Liver (tissue), 9 donors: ENCODE data around the gene CRACR2A. TPM values are rescaled to one million over a fixed set of nuclear protein-coding genes. Genes with fewer than 3 reads are reported as not detected.

Experiments used
- DNase-seq: peaks from one replicate; pipeline ENCODE4 v3.0.0-alpha.2; 2017; ENCODE audit warnings: low spot score
- H3K27ac ChIP-seq, 2 donors: one replicate each; pipeline ENCODE4 v1.7.0; 2013; ENCODE audit warnings: inconsistent platforms in 2 of 2, low read length in 2 of 2, control low read depth in 1 of 2, low read depth in 1 of 2, mild to moderate bottlenecking in 1 of 2
- H3K27me3 ChIP-seq, 4 donors: one replicate each; pipeline versions ENCODE4 v1.6.1 to v1.7.0; 2013; ENCODE audit warnings: low read length in 3 of 4, inconsistent platforms in 1 of 4, mild to moderate bottlenecking in 1 of 4, moderate library complexity in 1 of 4; ENCODE audit not compliant: control insufficient read depth in 4 of 4, insufficient read depth in 4 of 4
- H3K36me3 ChIP-seq, 4 donors: one replicate each; pipeline versions ENCODE4 v1.6.1 to v1.7.0; 2013; ENCODE audit warnings: low read length in 3 of 4, mild to moderate bottlenecking in 3 of 4, low read depth in 1 of 4, moderate library complexity in 1 of 4; ENCODE audit not compliant: control insufficient read depth in 4 of 4, insufficient read depth in 3 of 4
- H3K4me1 ChIP-seq, 4 donors: one replicate each; pipeline versions ENCODE4 v1.6.1 to v1.7.0; 2013; ENCODE audit warnings: low read length in 3 of 4, mild to moderate bottlenecking in 3 of 4, moderate library complexity in 1 of 4; ENCODE audit not compliant: control insufficient read depth in 4 of 4, insufficient read depth in 4 of 4
- H3K4me3 ChIP-seq, 3 donors: one replicate each; pipeline versions ENCODE4 v1.6.1 to v1.7.0; 2013; ENCODE audit warnings: low read length in 3 of 3, control low read depth in 1 of 3, low read depth in 1 of 3, mild to moderate bottlenecking in 1 of 3
- H3K9ac ChIP-seq, 2 donors: one replicate each; pipeline ENCODE4 v1.7.0; 2013; ENCODE audit warnings: low read length in 2 of 2, mild to moderate bottlenecking in 2 of 2, moderate library complexity in 2 of 2, control low read depth in 1 of 2, low read depth in 1 of 2
- H3K9me3 ChIP-seq, 4 donors: one replicate each; pipeline versions ENCODE4 v1.6.1 to v1.7.0; 2013; ENCODE audit warnings: low read length in 3 of 4; ENCODE audit not compliant: control insufficient read depth in 4 of 4
- FOXA2 ChIP-seq: IDR thresholded peaks from 2 replicates; pipeline ENCODE4 v1.6.1; 2016; ENCODE audit warnings: antibody characterized with exemption
- HNF4A ChIP-seq, 2 donors: conservative IDR thresholded peaks; 2 replicates each; pipeline ENCODE4 v1.6.1; 2016; ENCODE audit warnings: antibody characterized with exemption in 2 of 2, mild to moderate bottlenecking in 2 of 2
- JUND ChIP-seq, 2 donors: IDR thresholded peaks; 2 replicates each; pipeline ENCODE4 v1.6.1; 2016; ENCODE audit warnings: antibody characterized with exemption in 2 of 2
- NR2F2 ChIP-seq: IDR thresholded peaks from 2 replicates; pipeline ENCODE4 v1.6.1; 2016; ENCODE audit warnings: antibody characterized with exemption
- RAD21 ChIP-seq, 2 donors: IDR thresholded peaks; 2 replicates each; pipeline ENCODE4 v1.6.1; 2016; ENCODE audit warnings: antibody characterized with exemption in 2 of 2, mild to moderate bottlenecking in 2 of 2
- RXRA ChIP-seq, 2 donors: IDR thresholded peaks; 2 replicates each; pipeline ENCODE4 v1.6.1; 2017 to 2018; ENCODE audit warnings: antibody characterized with exemption in 2 of 2, mild to moderate bottlenecking in 1 of 2
- SP1 ChIP-seq: IDR thresholded peaks from 2 replicates; pipeline ENCODE4 v1.6.1; 2018; ENCODE audit warnings: antibody characterized with exemption, mild to moderate bottlenecking
- TAF1 ChIP-seq: conservative IDR thresholded peaks from 2 replicates; pipeline ENCODE4 v1.6.1; 2016; ENCODE audit warnings: antibody characterized with exemption, mild to moderate bottlenecking
- YY1 ChIP-seq: IDR thresholded peaks from 2 replicates; pipeline ENCODE4 v1.6.1; 2016; ENCODE audit warnings: antibody characterized with exemption, mild to moderate bottlenecking
- WGBS: extraction: QIAGEN DNeasy Blood & Tissue Kit; methylation state at CpG from one replicate; pipeline ENCODE4 v1.1.7; 2013; 5-methylcytosine and 5-hydroxymethylcytosine counted together
- polyA plus RNA-seq, 2 donors: library from polyadenylated mRNA; stranded (reverse) in 1 of 2; unstranded in 1 of 2; fragments of 200-250 nt in 1 of 2; fragments of >200 nt in 1 of 2; fragmentation: Nextera tagmentation in 1 of 2; extraction: Ambion mirVana in 1 of 2; gene quantifications; one replicate each; pipeline versions ENCODE4 v1.2.1 to v1.2.3, GENCODE V29; 2013 to 2015
- total RNA-seq, 2 donors: library from RNA; depleted of rRNA; stranded (reverse); fragments of >200 nt; gene quantifications; one replicate each; pipeline ENCODE4 v1.2.3, GENCODE V29; 2014
- TF ChIP-seq, protein P1 (sequence below): fragments of 150-350 bp; IDR thresholded peaks from 2 replicates; pipeline ENCODE4 v1.5.1; 2017; ENCODE audit warnings: improper control_type of control experiment, low read depth, low read length; ENCODE audit not compliant: missing input control
- TF ChIP-seq, protein P2 (sequence below): IDR thresholded peaks from 2 replicates; pipeline ENCODE4 v1.6.1; 2016; ENCODE audit warnings: antibody characterized with exemption
- TF ChIP-seq, protein P3 (sequence below): IDR thresholded peaks from 2 replicates; pipeline ENCODE4 v1.6.1; 2016; ENCODE audit warnings: antibody characterized with exemption, mild to moderate bottlenecking
- donor health status: healthy.
- donor health status: healthy.
- donor health status: healthy.
- donor health status: healthy.
- donor health status: healthy.

Gene CRACR2A, protein sequence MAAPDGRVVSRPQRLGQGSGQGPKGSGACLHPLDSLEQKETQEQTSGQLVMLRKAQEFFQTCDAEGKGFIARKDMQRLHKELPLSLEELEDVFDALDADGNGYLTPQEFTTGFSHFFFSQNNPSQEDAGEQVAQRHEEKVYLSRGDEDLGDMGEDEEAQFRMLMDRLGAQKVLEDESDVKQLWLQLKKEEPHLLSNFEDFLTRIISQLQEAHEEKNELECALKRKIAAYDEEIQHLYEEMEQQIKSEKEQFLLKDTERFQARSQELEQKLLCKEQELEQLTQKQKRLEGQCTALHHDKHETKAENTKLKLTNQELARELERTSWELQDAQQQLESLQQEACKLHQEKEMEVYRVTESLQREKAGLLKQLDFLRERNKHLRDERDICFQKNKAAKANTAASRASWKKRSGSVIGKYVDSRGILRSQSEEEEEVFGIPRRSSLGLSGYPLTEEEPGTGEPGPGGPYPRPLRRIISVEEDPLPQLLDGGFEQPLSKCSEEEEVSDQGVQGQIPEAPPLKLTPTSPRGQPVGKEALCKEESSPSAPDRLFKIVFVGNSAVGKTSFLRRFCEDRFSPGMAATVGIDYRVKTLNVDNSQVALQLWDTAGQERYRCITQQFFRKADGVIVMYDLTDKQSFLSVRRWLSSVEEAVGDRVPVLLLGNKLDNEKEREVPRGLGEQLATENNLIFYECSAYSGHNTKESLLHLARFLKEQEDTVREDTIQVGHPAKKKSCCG
- 1 to 10 TPM; 2.5 to 4.2 TPM for total RNA-seq
- under 1 TPM; 0.33 to 0.37 TPM for polyA plus RNA-seq

DNA sequence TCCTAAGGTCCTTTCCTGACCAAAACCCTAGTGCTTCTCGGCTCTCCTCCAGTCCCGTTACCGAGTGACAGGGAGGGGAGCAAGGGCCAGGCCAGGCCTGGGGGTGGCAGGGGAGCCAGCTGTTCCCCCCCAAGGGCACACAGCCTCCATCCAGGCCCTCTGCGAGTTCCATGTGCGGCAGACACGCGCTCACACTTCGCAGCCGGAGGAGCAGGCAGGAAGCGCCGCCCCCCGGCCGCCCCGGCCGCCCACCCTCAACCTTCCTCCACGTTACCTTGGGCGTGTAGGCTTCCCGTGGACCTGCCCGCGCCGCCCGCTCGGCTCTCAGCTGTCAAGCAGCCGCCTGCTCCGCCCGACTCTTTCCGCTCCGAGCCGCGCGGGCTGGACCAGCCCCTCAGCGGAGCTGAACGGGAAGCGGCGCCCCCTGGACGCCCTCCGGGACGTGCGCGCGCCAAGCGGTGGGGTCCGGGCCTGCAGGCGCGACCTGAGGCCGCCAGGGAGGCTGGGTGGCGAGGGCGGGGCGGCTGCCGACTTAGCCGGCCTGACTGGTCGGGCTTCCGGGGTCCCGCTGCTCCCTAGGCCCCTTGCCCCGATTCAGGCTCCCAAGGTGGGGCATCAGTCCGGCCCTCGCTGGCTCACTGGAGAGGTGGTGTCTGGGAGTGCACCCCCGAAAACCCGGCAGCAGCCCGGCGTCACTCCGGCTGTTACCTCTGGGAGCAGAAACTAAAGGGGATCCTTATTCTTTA lies at the start of gene CRACR2A:
Gene CRACR2A, minus strand, starts transcription at position 369 of the 746 bp plus-strand sequence. CDS start 56,110 bp downstream, outside the sequence.
- peak; percentile 70 for DNase-seq
- TF ChIP-seq, protein P1, sequence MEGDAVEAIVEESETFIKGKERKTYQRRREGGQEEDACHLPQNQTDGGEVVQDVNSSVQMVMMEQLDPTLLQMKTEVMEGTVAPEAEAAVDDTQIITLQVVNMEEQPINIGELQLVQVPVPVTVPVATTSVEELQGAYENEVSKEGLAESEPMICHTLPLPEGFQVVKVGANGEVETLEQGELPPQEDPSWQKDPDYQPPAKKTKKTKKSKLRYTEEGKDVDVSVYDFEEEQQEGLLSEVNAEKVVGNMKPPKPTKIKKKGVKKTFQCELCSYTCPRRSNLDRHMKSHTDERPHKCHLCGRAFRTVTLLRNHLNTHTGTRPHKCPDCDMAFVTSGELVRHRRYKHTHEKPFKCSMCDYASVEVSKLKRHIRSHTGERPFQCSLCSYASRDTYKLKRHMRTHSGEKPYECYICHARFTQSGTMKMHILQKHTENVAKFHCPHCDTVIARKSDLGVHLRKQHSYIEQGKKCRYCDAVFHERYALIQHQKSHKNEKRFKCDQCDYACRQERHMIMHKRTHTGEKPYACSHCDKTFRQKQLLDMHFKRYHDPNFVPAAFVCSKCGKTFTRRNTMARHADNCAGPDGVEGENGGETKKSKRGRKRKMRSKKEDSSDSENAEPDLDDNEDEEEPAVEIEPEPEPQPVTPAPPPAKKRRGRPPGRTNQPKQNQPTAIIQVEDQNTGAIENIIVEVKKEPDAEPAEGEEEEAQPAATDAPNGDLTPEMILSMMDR = peak; percentile 43
- TF ChIP-seq RAD21 (IDR thresholded peaks at IDR 0.05) (peak in 1 of 2 donors; percentile 44), YY1 (no peak)
- H3K9ac ChIP-seq = no peak within 1 kb of the TSS
- H3K4me1 ChIP-seq = peaks cover 15 to 28% (median 23%) of the 10 kb centered on the region in 4 donors
- no peaks in the 10 kb centered on the region for H3K36me3 ChIP-seq
- H3K9me3 ChIP-seq = no peaks in the 10 kb centered on the region
- peak within 1 kb of the TSS; percentile 32 to 64 for H3K27ac ChIP-seq
- no peaks in the 10 kb centered on the region for H3K27me3 ChIP-seq
- H3K4me3 ChIP-seq = peak within 1 kb of the TSS in 1 of 3 donors; percentile 40
- 25% methylated on average over 62 of the region's 62 CpGs for WGBS

DNA sequence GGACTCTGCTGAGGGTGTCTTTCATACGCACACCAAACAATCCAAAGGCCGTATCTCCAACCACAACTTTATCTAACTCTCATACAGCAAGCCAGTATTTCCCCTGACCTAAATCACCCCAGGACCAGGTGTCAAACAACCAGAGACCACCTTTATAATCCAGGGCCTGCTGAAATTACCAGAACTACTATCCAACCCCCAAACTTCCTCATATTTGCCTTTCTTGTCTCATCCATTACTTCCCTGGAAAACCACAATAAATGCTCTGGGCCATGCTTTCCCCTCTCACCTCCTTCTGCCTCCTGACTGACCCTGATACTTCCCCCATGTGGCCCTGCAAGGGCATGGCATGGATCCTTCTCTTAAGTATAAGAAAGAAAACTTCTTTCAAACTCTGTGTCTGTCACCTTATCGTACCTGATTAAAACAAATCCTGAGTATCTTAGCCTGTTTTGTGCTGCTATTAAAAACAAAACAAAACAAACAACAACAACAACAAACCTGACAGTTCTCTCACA lies 44.7 kb upstream of the CRACR2A start:
- 68% methylated on average over 3 of the region's 3 CpGs for WGBS
- no peak for DNase-seq
- H3K36me3 ChIP-seq = no peaks in the 10 kb centered on the region
- TF ChIP-seq HNF4A (conservative IDR thresholded peaks at IDR 0.05) (no peak), SP1 (no peak), RXRA (IDR thresholded peaks at IDR 0.05) (no peak), TAF1 (no peak), FOXA2 (no peak), JUND (IDR thresholded peaks at IDR 0.05) (no peak), NR2F2 (no peak)
- TF ChIP-seq, protein P2, sequence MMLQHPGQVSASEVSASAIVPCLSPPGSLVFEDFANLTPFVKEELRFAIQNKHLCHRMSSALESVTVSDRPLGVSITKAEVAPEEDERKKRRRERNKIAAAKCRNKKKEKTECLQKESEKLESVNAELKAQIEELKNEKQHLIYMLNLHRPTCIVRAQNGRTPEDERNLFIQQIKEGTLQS = no peak
- TF ChIP-seq, protein P3, sequence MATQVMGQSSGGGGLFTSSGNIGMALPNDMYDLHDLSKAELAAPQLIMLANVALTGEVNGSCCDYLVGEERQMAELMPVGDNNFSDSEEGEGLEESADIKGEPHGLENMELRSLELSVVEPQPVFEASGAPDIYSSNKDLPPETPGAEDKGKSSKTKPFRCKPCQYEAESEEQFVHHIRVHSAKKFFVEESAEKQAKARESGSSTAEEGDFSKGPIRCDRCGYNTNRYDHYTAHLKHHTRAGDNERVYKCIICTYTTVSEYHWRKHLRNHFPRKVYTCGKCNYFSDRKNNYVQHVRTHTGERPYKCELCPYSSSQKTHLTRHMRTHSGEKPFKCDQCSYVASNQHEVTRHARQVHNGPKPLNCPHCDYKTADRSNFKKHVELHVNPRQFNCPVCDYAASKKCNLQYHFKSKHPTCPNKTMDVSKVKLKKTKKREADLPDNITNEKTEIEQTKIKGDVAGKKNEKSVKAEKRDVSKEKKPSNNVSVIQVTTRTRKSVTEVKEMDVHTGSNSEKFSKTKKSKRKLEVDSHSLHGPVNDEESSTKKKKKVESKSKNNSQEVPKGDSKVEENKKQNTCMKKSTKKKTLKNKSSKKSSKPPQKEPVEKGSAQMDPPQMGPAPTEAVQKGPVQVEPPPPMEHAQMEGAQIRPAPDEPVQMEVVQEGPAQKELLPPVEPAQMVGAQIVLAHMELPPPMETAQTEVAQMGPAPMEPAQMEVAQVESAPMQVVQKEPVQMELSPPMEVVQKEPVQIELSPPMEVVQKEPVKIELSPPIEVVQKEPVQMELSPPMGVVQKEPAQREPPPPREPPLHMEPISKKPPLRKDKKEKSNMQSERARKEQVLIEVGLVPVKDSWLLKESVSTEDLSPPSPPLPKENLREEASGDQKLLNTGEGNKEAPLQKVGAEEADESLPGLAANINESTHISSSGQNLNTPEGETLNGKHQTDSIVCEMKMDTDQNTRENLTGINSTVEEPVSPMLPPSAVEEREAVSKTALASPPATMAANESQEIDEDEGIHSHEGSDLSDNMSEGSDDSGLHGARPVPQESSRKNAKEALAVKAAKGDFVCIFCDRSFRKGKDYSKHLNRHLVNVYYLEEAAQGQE = no peak
- TF ChIP-seq, protein P1 = no peak
- no peak overlapping the region for H3K9ac ChIP-seq
- no peaks in the 10 kb centered on the region for H3K9me3 ChIP-seq
- H3K4me3 ChIP-seq = no peak overlapping the region
- H3K27me3 ChIP-seq = no peaks in the 10 kb centered on the region
- no peak overlapping the region for H3K27ac ChIP-seq
- H3K4me1 ChIP-seq = peaks cover 9 to 58% (median 50%) of the 10 kb centered on the region in 4 donors
